Measurements from ENCODE around the gene ATXN1. TPM values are rescaled to one million over a fixed set of nuclear protein-coding genes. Genes with fewer than 3 reads are reported as not detected.

Gene ATXN1
- total RNA-seq, 4 donors from 2014 or later: 48.7 to 166 (median 105) TPM

DNA sequence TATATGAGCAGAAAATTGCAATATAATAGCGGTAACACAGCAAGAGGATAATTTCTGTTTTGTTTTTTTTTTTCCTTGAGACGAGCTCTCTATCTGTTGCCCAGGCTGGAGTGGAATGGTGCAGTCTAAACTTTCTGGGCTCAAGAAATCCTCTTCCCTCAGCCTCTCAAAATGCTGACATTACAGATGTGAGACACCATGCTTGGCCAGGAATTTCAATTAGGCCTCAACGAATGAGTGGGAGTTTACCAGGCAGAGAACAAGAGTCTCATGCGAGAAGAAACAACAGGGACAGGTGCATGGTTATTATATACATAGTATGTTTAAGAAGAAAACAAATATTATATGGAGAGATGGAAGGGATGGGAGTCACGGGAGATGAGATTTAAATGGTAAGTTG, 111.4 kb downstream of the ATXN1 start:
- Histone ChIP-seq H3K4me1 (peaks cover 0 to 7% (median 2%) of the 10 kb centered on the region in 4 donors), H3K27ac (no peak overlapping the region), H3K27me3 (no peaks in the 10 kb centered on the region), H3K4me3 (no peak overlapping the region), H3K9me3 (no peaks in the 10 kb centered on the region), H3K36me3 (no peaks in the 10 kb centered on the region)
- intact Hi-C loops (cut with DNase I; ENCODE audit: low total_unique reads) (no loop called here), in situ Hi-C loops (cut with MboI; ENCODE audit: low pct_ligation_motif_present in 1 of 4, low pct_unique_long_range_greater_than_20kb in 1 of 4, low sequenced_read_pairs in 3 of 4) (no loop called here)
- WGBS, 2 donors (ENCODE audit: low coverage in 1 of 2): 85 to 90% methylated on average over 5 of the region's 5 CpGs
- TF ChIP-seq, protein P1, sequence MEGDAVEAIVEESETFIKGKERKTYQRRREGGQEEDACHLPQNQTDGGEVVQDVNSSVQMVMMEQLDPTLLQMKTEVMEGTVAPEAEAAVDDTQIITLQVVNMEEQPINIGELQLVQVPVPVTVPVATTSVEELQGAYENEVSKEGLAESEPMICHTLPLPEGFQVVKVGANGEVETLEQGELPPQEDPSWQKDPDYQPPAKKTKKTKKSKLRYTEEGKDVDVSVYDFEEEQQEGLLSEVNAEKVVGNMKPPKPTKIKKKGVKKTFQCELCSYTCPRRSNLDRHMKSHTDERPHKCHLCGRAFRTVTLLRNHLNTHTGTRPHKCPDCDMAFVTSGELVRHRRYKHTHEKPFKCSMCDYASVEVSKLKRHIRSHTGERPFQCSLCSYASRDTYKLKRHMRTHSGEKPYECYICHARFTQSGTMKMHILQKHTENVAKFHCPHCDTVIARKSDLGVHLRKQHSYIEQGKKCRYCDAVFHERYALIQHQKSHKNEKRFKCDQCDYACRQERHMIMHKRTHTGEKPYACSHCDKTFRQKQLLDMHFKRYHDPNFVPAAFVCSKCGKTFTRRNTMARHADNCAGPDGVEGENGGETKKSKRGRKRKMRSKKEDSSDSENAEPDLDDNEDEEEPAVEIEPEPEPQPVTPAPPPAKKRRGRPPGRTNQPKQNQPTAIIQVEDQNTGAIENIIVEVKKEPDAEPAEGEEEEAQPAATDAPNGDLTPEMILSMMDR (IDR thresholded peaks at IDR 0.05): no peak
- TF ChIP-seq POLR2AphosphoS5 (IDR thresholded peaks at IDR 0.05): no peak
- TF ChIP-seq EP300 (IDR thresholded peaks at IDR 0.05; ENCODE audit: low read depth): no peak
- DNase-seq: no peak

DNA sequence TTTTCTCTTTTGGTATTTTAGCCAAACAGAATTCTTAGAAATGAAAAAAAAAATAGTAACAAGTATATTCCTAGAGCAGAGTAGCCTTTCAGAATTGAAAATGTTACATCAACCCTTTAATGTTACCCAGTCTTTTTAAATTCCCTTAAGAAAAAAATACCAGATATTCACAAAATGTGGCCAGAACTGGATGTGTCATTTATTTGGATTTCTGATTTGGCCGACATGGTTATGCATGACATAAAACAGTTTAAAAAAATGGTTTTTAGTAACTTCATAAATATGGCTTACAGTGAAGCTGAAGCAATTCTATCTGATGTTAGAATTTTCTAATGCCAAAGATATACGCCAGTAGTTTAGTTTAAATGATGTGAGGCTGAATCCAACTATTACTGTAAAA, 112.0 kb downstream of the ATXN1 start:
- DNase-seq: no peak
- no peaks in the 10 kb centered on the region for H3K27me3 ChIP-seq
- TF ChIP-seq POLR2A (IDR thresholded peaks at IDR 0.05) (no peak), EP300 (IDR thresholded peaks at IDR 0.05; ENCODE audit: low read depth) (no peak), POLR2AphosphoS5 (IDR thresholded peaks at IDR 0.05) (no peak)
- TF ChIP-seq, protein P1 (IDR thresholded peaks at IDR 0.05): no peak
- H3K4me1 ChIP-seq: peaks cover 0 to 7% (median 2%) of the 10 kb centered on the region in 4 donors
- no peaks in the 10 kb centered on the region for H3K36me3 ChIP-seq
- no peak overlapping the region for H3K4me3 ChIP-seq
- 83 to 85% methylated on average over 2 of the region's 2 CpGs for WGBS, 2 donors (ENCODE audit: low coverage in 1 of 2)
- no peaks in the 10 kb centered on the region for H3K9me3 ChIP-seq
- intact Hi-C loops (cut with DNase I; ENCODE audit: low total_unique reads) (no loop called here), in situ Hi-C loops (cut with MboI; ENCODE audit: low pct_ligation_motif_present in 1 of 4, low pct_unique_long_range_greater_than_20kb in 1 of 4, low sequenced_read_pairs in 3 of 4) (no loop called here)
- no peak overlapping the region for H3K27ac ChIP-seq

- Histone ChIP-seq H3K36me3 (no peaks in the 10 kb centered on the region), H3K4me3 (no peak overlapping the region), H3K9me3 (no peaks in the 10 kb centered on the region), H3K27ac (no peak overlapping the region), H3K27me3 (no peaks in the 10 kb centered on the region), H3K4me1 (peaks cover 0 to 7% (median 2%) of the 10 kb centered on the region in 4 donors)
- in situ Hi-C loops (cut with MboI; ENCODE audit: low pct_ligation_motif_present in 1 of 4, low pct_unique_long_range_greater_than_20kb in 1 of 4, low sequenced_read_pairs in 3 of 4) (no loop called here), intact Hi-C loops (cut with DNase I; ENCODE audit: low total_unique reads) (no loop called here)
- 94% methylated on average over 5 of the region's 5 CpGs; no CpG with 5 or more reads in 1 of the 2 donors for WGBS, 2 donors (ENCODE audit: low coverage in 1 of 2)
- TF ChIP-seq POLR2A (IDR thresholded peaks at IDR 0.05) (no peak), EP300 (IDR thresholded peaks at IDR 0.05; ENCODE audit: low read depth) (no peak), POLR2AphosphoS5 (IDR thresholded peaks at IDR 0.05) (no peak)
- TF ChIP-seq, protein P1 (IDR thresholded peaks at IDR 0.05): no peak
- no peak for DNase-seq
Measured at GRCh38 chr6:16648003-16648402, 113.3 kb downstream of the ATXN1 start.

DNA sequence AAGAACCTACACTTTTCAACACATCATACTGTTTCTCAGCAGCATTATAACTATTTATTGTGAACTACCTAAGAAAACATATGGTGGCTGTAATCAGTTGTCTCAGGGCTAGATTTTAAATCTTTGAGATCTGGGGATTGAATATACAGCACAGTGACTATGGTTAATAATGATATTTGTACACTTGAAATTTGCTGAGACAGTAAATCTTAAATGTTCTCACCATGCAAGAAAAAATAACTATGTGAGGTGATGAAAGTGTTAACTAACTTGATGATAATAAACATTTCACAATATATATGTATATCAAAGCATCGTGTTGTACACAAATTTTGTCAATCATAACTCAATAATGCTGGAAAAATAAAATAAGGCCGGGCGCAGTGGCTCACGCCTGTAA, 113.8 kb downstream of the ATXN1 start:
- Histone ChIP-seq H3K27ac (no peak overlapping the region), H3K9me3 (no peaks in the 10 kb centered on the region), H3K4me3 (no peak overlapping the region), H3K4me1 (peaks cover 0 to 5% (median 2%) of the 10 kb centered on the region in 4 donors), H3K36me3 (no peaks in the 10 kb centered on the region), H3K27me3 (no peaks in the 10 kb centered on the region)
- DNase-seq: no peak
- 68 to 83% methylated on average over 4 of the region's 4 CpGs for WGBS, 2 donors (ENCODE audit: low coverage in 1 of 2)
- in situ Hi-C loops (cut with MboI; ENCODE audit: low pct_ligation_motif_present in 1 of 4, low pct_unique_long_range_greater_than_20kb in 1 of 4, low sequenced_read_pairs in 3 of 4): no loop called here
- TF ChIP-seq, protein P1 (IDR thresholded peaks at IDR 0.05): no peak
- no peak for TF ChIP-seq POLR2A (IDR thresholded peaks at IDR 0.05)
- TF ChIP-seq POLR2AphosphoS5 (IDR thresholded peaks at IDR 0.05): no peak
- no peak for TF ChIP-seq EP300 (IDR thresholded peaks at IDR 0.05; ENCODE audit: low read depth)
- intact Hi-C loops (cut with DNase I; ENCODE audit: low total_unique reads): no loop called here

All from transverse colon (tissue), 4 donors.